PC-9 (cell line): Measurements from ENCODE around the gene SLX4IP.

Experiments used
- CTCF ChIP-seq: fragments of 200-600 bp; sonication (generic); conservative IDR thresholded peaks from 2 replicates; pipeline ENCODE4 v1.6.1; 2017; ENCODE audit warnings: mixed run types, antibody characterized with exemption, mild to moderate bottlenecking, moderate library complexity
- EZH2 ChIP-seq: fragments of 200-600 bp; sonication (generic); IDR thresholded peaks from 2 replicates; pipeline ENCODE4 v1.8.0; 2017; ENCODE audit warnings: antibody characterized with exemption, low read depth

- TF ChIP-seq CTCF (no peak), EZH2 (no peak)
Observed at GRCh38 chr20:10639077-10639736, 204.1 kb downstream of the SLX4IP start.
